ENCODE data around the gene GAB2.
"Not testable (repeated sequence)": the region's sequence is repeated elsewhere in the genome, so short reads cannot be mapped to it uniquely, and the experiment has no call there.

Gene GAB2

GRCh38 chr11:78312712-78313111 is 104.9 kb downstream of the GAB2 start:
- DNase-seq (ENCODE audit: low read depth in 3 of 3) = no peak

GRCh38 chr11:78311702-78312371 is 105.8 kb downstream of the GAB2 start:
- DNase-seq (ENCODE audit: low read depth in 3 of 3) = no peak

DNA sequence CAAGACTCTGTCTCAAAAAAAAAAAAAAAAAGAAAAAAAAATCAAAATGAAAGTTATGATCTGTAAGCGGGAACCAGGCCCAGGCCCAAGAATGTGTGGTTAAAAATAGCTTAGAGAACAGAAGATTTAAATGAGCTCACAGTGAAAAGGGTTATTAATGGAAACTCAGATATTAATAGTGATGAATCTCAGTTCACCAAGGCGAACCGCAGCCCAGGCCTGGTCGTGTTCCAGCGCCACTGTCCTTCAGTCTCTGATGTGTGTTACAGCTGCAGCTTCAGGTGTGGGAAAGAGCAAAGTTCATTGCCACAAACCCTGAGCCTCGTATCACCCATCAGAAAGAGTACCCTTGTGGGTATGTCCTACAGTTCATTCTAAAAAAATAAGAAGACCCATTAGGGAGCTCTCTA is 107.1 kb downstream of the GAB2 start:
- no peak for DNase-seq (ENCODE audit: low read depth in 3 of 3)

DNA sequence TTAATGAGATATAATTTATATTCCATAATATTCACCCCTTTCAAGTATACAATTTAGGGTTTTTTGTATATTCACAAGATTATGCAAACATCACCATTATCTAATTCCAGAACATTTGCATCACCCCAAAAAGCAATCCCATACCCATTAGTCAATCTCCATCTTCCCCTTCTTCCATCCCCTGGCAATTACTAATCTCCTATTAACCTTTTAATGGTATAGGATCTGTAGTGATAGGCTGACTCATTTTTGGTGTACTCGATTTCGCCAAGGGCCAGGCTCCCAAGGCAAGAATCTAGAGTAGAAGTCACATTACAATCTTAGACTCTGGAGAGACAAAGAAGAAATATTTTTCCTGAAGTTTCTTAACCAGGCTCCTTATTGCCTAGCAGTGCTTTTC is 113.4 kb downstream of the GAB2 start:
- DNase-seq (ENCODE audit: low read depth in 3 of 3) = no peak

DNA sequence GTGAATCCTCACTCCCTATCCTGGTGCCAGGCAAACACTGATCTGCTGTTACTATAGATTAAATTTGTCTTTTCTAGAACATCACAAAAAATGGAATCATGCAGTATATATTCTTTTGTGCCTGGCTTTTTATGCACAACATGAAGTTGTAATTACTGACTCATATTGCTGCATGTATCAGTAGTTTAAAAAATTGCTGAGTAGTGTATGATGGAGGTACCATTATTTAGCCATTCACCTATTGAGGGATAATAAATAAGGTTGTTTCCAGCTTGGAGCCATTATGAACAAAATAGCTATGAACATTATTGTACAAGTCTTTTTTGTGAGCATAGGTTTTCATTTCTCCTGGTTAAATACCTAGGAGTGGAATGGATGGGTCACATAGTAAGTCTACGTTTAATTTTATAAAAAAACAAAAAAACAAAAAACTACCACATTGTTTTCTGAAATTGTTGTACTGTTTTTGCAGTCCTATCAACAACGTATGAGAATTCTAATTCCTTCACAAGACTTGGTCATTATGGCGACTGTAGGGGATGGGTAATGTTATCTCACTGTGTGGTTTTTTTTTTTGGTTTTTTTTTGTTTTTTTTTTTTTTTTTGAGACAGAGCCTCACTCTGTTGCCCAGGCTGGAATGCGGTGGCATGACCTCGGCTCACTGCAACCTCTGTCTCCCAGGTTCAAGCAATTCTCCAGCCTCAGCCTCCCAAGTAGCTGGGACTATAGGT is 117.3 kb downstream of the GAB2 start:
- no peak for DNase-seq (ENCODE audit: low read depth in 3 of 3)

GRCh38 chr11:78299000-78299710 is 118.5 kb downstream of the GAB2 start:
- no peak for DNase-seq (ENCODE audit: low read depth in 3 of 3)

DNA sequence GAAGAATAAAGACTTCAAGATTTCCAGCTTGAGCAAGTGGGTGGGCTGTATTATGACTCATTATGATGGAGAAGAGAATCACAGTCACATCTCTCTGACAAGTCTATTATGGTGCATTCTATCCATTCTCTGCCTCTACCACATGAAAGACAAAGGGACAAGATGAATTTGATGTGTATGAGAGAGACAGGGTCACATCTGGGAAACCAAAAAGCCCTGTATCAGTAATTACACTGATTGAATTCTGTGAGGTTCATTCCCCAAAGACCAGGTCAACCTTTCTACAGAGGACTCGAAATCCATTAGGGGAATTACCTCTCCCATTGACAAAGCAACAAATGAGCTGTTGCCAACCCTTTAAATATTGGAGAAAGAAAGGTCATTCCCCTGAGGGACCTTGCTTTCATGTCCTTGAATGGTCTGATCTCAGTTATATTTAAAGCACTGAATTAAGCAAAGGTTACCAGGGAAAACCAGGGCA is 119.3 kb downstream of the GAB2 start:
- no peak for DNase-seq (ENCODE audit: low read depth in 3 of 3)

- no peak for DNase-seq (ENCODE audit: low read depth in 3 of 3)
Observed at GRCh38 chr11:78295991-78296930, 121.4 kb downstream of the GAB2 start.

- no peak for DNase-seq (ENCODE audit: low read depth in 3 of 3)
Observed at GRCh38 chr11:78295347-78295746, 122.3 kb downstream of the GAB2 start.

DNA sequence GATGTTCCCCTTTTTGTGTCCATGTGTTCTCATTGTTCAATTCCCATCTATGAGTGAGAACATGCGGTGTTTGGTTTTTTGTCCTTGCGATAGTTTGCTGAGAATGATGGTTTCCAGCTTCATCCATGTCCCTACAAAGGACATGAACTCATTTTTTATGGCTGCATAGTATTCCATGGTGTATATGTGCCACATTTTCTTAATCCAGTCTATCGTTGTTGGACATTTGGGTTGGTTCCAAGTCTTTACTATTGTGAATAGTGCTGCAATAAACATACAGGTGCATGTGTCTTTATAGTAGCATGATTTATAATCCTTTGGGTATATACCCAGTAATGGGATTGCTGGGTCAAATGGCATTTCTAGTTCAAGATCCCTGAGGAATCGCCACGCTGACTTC is 123.5 kb downstream of the GAB2 start:
- not testable (repeated sequence) for DNase-seq (ENCODE audit: low read depth in 3 of 3)

DNA sequence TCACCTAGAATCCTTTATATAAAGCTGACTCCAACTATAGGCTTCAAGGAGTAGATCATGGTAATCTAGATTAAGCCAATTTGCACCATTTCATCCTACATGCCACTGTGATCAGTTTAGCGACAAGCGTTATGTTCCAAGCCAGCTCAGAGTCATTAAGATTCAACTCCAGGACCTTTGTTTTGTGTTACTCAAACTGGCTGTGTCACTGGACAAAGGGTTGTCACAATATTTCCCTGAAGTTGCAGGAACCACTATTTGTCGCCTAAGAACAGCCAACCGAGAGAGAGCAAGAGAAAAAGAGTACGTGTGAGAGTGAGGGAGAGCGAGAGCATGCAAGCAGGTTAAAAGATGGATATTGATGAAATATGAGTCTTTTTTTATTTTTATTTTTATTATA is 124.1 kb downstream of the GAB2 start:
- no peak for DNase-seq (ENCODE audit: low read depth in 3 of 3)

DNA sequence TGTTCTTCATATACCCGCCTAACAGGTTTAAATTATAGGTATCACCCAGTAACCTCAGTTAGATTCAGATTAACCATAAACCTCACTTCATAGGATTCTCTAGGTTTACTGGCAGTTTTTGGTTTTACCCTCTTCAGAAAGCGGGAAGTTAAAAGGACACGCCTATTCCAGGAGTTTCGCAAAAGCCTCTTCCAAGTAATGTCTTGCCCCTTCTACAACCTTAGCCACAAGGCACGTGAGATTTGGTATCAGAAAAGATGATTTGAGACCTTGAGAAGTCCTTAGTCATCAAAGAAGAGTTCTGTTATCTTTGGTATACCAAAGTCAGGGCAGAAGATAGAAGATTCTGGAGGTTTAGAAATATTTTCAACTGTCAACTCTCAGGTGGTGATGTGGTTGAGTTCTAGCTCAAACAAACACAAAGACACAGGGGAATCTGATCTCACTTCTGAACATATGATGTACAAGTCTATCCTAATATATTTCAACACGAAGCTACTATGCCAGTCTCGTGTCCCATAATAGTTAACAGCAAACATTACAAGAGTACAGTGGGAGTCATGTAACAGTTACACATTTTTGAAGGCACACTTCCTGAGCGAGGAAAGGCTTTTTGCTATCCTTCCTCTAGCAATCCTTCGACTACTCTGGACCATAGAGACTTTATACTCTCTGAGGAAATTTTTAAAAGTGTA is 125.4 kb downstream of the GAB2 start:
- DNase-seq (ENCODE audit: low read depth in 3 of 3) = no peak

DNA sequence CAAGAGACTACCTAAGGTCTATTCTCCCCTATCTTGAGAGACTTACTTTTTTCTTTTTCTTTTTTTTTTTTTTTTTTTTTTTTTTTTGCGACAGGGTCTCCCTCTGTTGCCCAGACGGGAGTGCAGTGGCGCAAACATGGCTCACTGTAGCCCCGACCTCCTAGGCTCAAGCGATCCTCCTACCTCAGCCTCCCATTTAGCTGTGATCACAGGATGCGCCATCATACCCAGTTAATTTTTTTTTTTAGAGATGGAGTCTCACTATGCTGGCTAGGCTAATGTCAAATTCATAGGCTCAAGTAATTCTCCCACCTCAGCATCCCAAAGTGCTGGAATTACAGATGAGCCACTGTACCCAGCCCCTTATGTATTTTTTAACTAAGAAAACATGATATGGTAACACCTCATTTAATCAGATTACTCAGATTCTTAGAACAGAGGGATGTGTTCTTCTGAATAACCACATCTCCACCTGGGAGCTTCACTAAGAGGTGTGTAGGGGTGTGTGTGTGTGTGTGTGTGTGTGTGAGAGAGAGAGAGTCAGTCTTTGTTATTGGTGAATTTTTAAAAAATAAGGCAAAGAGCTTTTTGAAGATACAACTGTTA is 126.0 kb downstream of the GAB2 start:
- no peak for DNase-seq (ENCODE audit: low read depth in 3 of 3)

DNA sequence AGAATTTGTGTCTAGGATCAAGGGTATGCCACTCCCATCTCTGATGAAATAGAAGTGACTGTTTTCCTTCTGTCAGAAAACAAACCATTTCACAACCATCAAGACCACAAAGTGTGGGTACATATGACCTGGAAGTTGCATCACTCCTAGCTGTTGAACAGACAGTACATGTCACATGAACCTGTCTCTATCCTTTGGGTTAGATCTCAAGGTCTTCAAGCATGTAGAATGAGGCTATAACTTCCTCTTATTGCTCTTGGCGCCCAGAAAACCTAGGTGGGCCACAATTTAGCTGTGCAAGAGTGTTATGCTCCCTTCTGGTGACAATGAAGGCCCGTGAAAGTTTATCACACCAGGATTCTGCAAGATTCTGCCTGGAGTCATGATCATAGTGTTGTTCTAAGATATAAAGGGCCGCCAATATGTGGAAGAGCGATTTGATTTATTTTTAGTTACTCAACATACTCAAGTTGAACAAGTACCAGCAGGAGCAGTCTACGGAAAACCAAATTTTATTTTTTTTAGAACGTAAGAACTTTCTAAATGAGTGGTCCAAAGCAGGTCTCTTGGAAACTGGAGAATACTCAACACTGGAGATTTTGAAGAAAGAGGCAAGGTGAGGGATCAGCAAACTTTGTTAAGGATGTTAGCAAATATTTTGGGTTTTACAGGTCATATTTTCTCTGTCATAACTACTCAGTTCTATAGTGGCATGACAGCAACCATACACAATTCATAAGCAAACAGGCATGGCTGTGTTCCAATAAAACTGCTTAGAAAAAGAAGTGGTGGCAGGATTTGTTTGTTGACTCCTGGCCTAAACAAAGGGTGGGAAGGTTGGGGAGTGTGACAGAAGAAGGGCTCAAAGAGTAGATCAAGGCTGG is 127.1 kb downstream of the GAB2 start:
- DNase-seq (ENCODE audit: low read depth in 3 of 3) = no peak

DNA sequence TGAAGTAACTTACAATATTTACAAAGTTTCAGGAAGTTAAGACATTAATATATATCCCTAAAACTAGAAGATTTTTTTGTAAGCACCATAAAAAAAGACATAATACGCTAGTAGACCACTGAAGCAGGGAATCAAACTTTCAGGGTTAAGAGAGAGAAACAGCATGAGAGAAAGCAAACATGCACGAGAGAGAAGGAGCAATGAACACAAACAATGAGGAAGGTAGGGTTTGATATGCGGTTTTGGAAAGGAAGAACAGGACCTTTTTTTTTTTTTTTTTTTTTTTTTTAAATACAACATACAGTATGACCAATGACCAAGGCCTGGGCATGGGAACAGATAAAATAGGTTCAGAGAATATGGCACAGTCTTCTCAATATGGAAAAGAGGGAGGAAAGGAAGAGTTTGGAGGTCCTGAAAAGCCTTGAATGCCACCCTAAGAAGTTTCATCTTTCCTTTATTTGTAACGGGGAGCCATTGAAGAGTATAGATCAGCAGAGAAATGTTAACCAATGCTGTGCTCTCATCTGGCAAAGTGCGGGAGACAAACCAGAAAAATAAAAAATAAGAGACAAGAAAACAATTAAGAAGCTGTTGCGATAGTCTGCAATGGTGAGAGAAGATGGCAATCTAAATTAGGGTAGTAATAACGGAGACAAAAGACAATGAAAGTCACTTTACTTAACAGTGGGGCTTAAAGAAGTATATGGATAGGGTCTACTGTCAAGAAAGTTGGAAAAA is 127.9 kb downstream of the GAB2 start:
- no peak for DNase-seq (ENCODE audit: low read depth in 3 of 3)

- no peak for DNase-seq (ENCODE audit: low read depth in 3 of 3)
Observed at GRCh38 chr11:78284260-78284659, 133.4 kb downstream of the GAB2 start.

- DNase-seq (ENCODE audit: low read depth in 3 of 3) = no peak
Observed at GRCh38 chr11:78282821-78283220, 134.8 kb downstream of the GAB2 start.

DNA sequence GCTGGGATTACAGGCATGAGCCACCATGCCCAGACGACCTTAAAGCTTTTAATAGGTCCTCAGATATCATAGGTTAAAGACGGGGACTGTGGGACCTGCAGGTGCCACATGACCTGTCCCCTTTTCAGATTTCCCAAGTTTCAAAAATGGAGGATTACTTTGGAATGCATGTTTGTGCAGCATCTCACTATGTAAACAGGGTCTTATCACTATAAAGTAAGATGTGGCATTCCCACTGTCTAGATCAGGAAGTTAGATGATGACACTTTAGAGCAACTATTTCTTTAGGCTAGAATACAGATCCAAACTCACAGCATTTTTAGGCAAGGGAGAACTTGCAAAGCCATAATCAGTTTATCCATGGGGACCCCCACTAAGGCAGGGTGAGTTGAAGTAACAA is 136.1 kb downstream of the GAB2 start:
- DNase-seq (ENCODE audit: low read depth in 3 of 3) = no peak
